ENCODE data around the gene AP5B1.

- TF ChIP-seq REST (tag by site-specific recombination; IDR thresholded peaks at IDR 0.05) (no peak), ZNF510 (tag by site-specific recombination; IDR thresholded peaks at IDR 0.05; ENCODE audit: insufficient replicate concordance) (no peak), YY1 (tag by site-specific recombination; IDR thresholded peaks at IDR 0.05) (no peak), CTCF (tag by site-specific recombination; IDR thresholded peaks at IDR 0.05) (no peak), GLIS2 (tag by site-specific recombination; IDR thresholded peaks at IDR 0.05) (no peak), ZBTB21 (tag by site-specific recombination; IDR thresholded peaks at IDR 0.05) (no peak), KLF16 (tag by site-specific recombination; IDR thresholded peaks at IDR 0.05) (no peak), SALL2 (tag by site-specific recombination; IDR thresholded peaks at IDR 0.05; ENCODE audit: borderline replicate concordance) (no peak), ZNF549 (tag by site-specific recombination; IDR thresholded peaks at IDR 0.05) (no peak)
These were observed 1.2 kb downstream of the AP5B1 start for GRCh38 chr11:65779669-65779918.

Data from HEK293 (cell line).